HepG2 (cell line): ENCODE measurements around the gene ELAVL2. TPM values are rescaled to one million over a fixed set of nuclear protein-coding genes. Genes with fewer than 3 reads are reported as not detected.

Experiments
- ATAC-seq: fragments of 200-7000 bp; cut with Tn5 transposase; 3 replicates; pipeline ENCODE4 v1.9.1; 2020; ENCODE audit warnings: mild to moderate bottlenecking, moderate library complexity
- BruUV-seq: library from RNA; stranded (reverse); fragments of 400-500 nt; replicated peaks from 2 replicates; lab custom pipeline; 2021; lab: Mats Ljungman, UMichigan
- CTCF ChIA-PET: fragments of 300-600 bp; formaldehyde crosslinking; extraction: SDS; loops from one replicate; lab custom pipeline; 2021; ENCODE audit warnings: low total read pairs, inconsistent platforms, low intra/inter-chr PET ratio; lab: Yijun Ruan, JAX
- POLR2A ChIA-PET: fragments of 350-600 bp; sonication (Branson Sonifier 250); formaldehyde crosslinking; loops from one replicate; lab custom pipeline; 2020; ENCODE audit warnings: antibody characterized with exemption, inconsistent platforms; lab: Yijun Ruan, JAX
- DNase-seq: peaks from one replicate; pipeline ENCODE4 v3.0.0-alpha.2; 2015; ENCODE audit warnings: low spot score
- FAIRE-seq: peaks from 3 replicates; lab custom pipeline; 2011; peaks lifted over from hg19 to GRCh38; lab: Jason Lieb, UNC
- H2AFZ ChIP-seq: one replicate; pipeline ENCODE4 v1.6.1; 2011; ENCODE audit warnings: low read length, inconsistent platforms
- H3K27ac ChIP-seq: fragments of 300-600 bp; 3 replicates; pipeline ENCODE4 v1.8.0; 2011; ENCODE audit warnings: mixed run types, mild to moderate bottlenecking, mixed read lengths, low read length, inconsistent platforms; ENCODE audit not compliant: insufficient read depth; ENCODE audit errors: extremely low read length
- H3K27me3 ChIP-seq, 2 experiments: fragments of 200-600 bp in 1 of 2; 2 replicates in 1 of 2; 3 replicates in 1 of 2; pipeline versions ENCODE4 v1.6.0 to v1.8.0; 2011; ENCODE audit warnings: low read length in 2 of 2, mild to moderate bottlenecking in 2 of 2, moderate library complexity in 2 of 2, inconsistent platforms in 1 of 2; ENCODE audit not compliant: insufficient read depth in 2 of 2, control insufficient read depth in 1 of 2
- H3K36me3 ChIP-seq, 2 experiments: fragments of 200-600 bp in 1 of 2; replicated peaks in 1 of 2; 2 replicates in 1 of 2; 3 replicates in 1 of 2; pipeline versions ENCODE4 v1.5.1 to v1.8.0; 2011; ENCODE audit warnings: low read length in 2 of 2, inconsistent platforms in 1 of 2; ENCODE audit not compliant: insufficient read depth in 2 of 2, control insufficient read depth in 1 of 2
- H3K4me1 ChIP-seq: 2 replicates; pipeline ENCODE4 v1.5.1; 2012; ENCODE audit warnings: low read length, inconsistent platforms; ENCODE audit not compliant: insufficient read depth
- H3K4me2 ChIP-seq: 2 replicates; pipeline ENCODE4 v1.6.0; 2011; ENCODE audit warnings: low read depth, low read length, inconsistent platforms
- H3K4me3 ChIP-seq, 3 experiments: fragments of 200-600 bp in 1 of 3; sonication (generic), shearing (Covaris generic) in 1 of 3; replicated peaks in 1 of 3; 2 replicates each; pipeline ENCODE4 v1.5.1; 2011 to 2016; ENCODE audit warnings: low read length in 3 of 3, inconsistent platforms in 2 of 3, low read depth in 2 of 3, mild to moderate bottlenecking in 2 of 3, control low read depth in 1 of 3, mixed read lengths in 1 of 3; ENCODE audit not compliant: insufficient read depth in 1 of 3
- H3K79me2 ChIP-seq: one replicate; pipeline ENCODE4 v1.6.1; 2011; ENCODE audit warnings: low read length, inconsistent platforms; ENCODE audit not compliant: insufficient read depth
- H3K9ac ChIP-seq: 2 replicates; pipeline ENCODE4 v1.6.0; 2011; ENCODE audit warnings: mild to moderate bottlenecking, low read depth, low read length, inconsistent platforms; ENCODE audit not compliant: insufficient read depth
- H3K9me3 ChIP-seq: 2 replicates; pipeline ENCODE4 v1.5.1; 2012; ENCODE audit warnings: mild to moderate bottlenecking, low read length
- H4K20me1 ChIP-seq: 2 replicates; pipeline ENCODE4 v1.6.0; 2011; ENCODE audit warnings: inconsistent platforms, mild to moderate bottlenecking, low read length, moderate library complexity; ENCODE audit not compliant: insufficient read depth
- ERF ChIP-seq: IDR thresholded peaks from 2 replicates; pipeline ENCODE4 v1.6.1; 2018; ENCODE audit warnings: missing biosample characterization, missing genetic modification reagents
- GLMP ChIP-seq: sonication (generic); formaldehyde crosslinking; IDR thresholded peaks from 2 replicates; pipeline ENCODE4 v1.9.0; 2021; ENCODE audit warnings: missing genetic modification reagents, mild to moderate bottlenecking, borderline replicate concordance
- GMEB2 ChIP-seq: IDR thresholded peaks from 2 replicates; pipeline ENCODE4 v1.6.1; 2016; ENCODE audit warnings: missing biosample characterization, missing genetic modification reagents, low read depth
- MAX ChIP-seq: IDR thresholded peaks from 2 replicates; pipeline ENCODE4 v1.6.1; 2012; ENCODE audit warnings: inconsistent platforms
- PBX2 ChIP-seq: IDR thresholded peaks from 2 replicates; pipeline ENCODE4 v1.6.1; 2016; ENCODE audit warnings: control low read depth
- PCBP1 ChIP-seq: fragments of 200-400 bp; formaldehyde crosslinking; IDR thresholded peaks from 2 replicates; pipeline ENCODE4 v1.6.1; 2017; ENCODE audit warnings: mild to moderate bottlenecking, low read depth, low read length, borderline replicate concordance
- RELA ChIP-seq: sonication (generic); formaldehyde crosslinking; IDR thresholded peaks from 2 replicates; pipeline ENCODE4 v1.4.0; 2020; ENCODE audit warnings: missing genetic modification reagents
- REXO4 ChIP-seq: sonication (generic); formaldehyde crosslinking; IDR thresholded peaks from 2 replicates; pipeline ENCODE4 v1.8.0; 2022; ENCODE audit warnings: missing genetic modification reagents, mild to moderate bottlenecking, borderline replicate concordance
- SIX1 ChIP-seq: sonication (generic); formaldehyde crosslinking; IDR thresholded peaks from 2 replicates; pipeline ENCODE4 v1.4.0; 2020; ENCODE audit warnings: missing genetic modification reagents, borderline replicate concordance
- SMAD9 ChIP-seq: sonication (generic); formaldehyde crosslinking; IDR thresholded peaks from 2 replicates; pipeline ENCODE4 v1.5.1; 2020; ENCODE audit warnings: mild to moderate bottlenecking, missing genetic modification reagents
- ZMYM2 ChIP-seq: sonication (generic); formaldehyde crosslinking; IDR thresholded peaks from 2 replicates; pipeline ENCODE4 v1.8.0; 2022; ENCODE audit warnings: mild to moderate bottlenecking, missing genetic modification reagents
- ZNF558 ChIP-seq: sonication (generic); formaldehyde crosslinking; IDR thresholded peaks from 2 replicates; pipeline ENCODE4 v1.9.0; 2022; ENCODE audit warnings: mild to moderate bottlenecking, missing genetic modification reagents, borderline replicate concordance
- ZNF775 ChIP-seq: sonication (generic); formaldehyde crosslinking; IDR thresholded peaks from 2 replicates; pipeline ENCODE4 v1.4.0; 2020; ENCODE audit warnings: missing genetic modification reagents, mild to moderate bottlenecking, moderate library complexity, borderline replicate concordance
- ZNF777 ChIP-seq: sonication (generic); formaldehyde crosslinking; IDR thresholded peaks from 2 replicates; pipeline ENCODE4 v1.4.0; 2020; ENCODE audit warnings: missing genetic modification reagents
- WGBS: methylation state at CpG from one replicate; pipeline ENCODE4 v1.1.6; 2017; ENCODE audit warnings: low lambda C conversion rate; 5-methylcytosine and 5-hydroxymethylcytosine counted together
- in situ Hi-C: cut with HindIII; loops from 2 replicates; pipeline ENCODE4 v1.10.0; 2017; ENCODE audit warnings: low pct_unique_long_range_greater_than_20kb; ENCODE audit not compliant: extremely low pct_ligation_motif_present
- intact Hi-C: fragments of 100-400 bp; cut with micrococcal nuclease; formaldehyde crosslinking; loops from one replicate; pipeline ENCODE4 v1.10.0; 2022; ENCODE audit not compliant: unreplicated experiment
- polyA plus RNA-seq, 8 experiments: library from polyadenylated mRNA; depleted of rRNA in 3 of 8; stranded (reverse) in 7 of 8; unstranded in 1 of 8; fragments of >200 nt; fragmentation: Illumina TruSeq in 4 of 8; extraction: Trizol in 4 of 8; gene quantifications; 2 replicates each; pipeline versions ENCODE4 v1.2.1 to v1.2.3, GENCODE V29; 2011 to 2016; ENCODE audit warnings: low read depth in 4 of 8, missing spikeins in 1 of 8, mixed read lengths in 1 of 8; ENCODE audit not compliant: insufficient read depth in 1 of 8
- total RNA-seq, 5 experiments: library from RNA; depleted of rRNA; stranded (reverse); fragments of >200 nt; fragmentation: Illumina TruSeq; extraction: Trizol; gene quantifications; 2 replicates each; pipeline ENCODE4 v1.2.3, GENCODE V29; 2016; ENCODE audit warnings: low read depth in 1 of 5

Gene ELAVL2
- total and polyA plus RNA-seq, 2 of the 13 experiments (the other 11 are each of a cell fraction or from before 2014, with no cell fraction given) = not detected

GRCh38 chr9:23686257-23686656 is 139.8 kb downstream of the ELAVL2 start:
- H3K79me2 ChIP-seq = no peaks in the 10 kb centered on the region
- in situ Hi-C loops (no loop called here), intact Hi-C loops (no loop called here)
- 0% methylated on average over 4 of the region's 4 CpGs for WGBS
- no peak for FAIRE-seq
- H4K20me1 ChIP-seq = no peaks in the 10 kb centered on the region
- no peak overlapping the region for H3K4me2 ChIP-seq
- H3K4me1 ChIP-seq = no peaks in the 10 kb centered on the region
- ChIA-PET CTCF (no interaction called here), POLR2A (no interaction called here)
- DNase-seq = no peak
- H2AFZ ChIP-seq = no peak overlapping the region
- no peaks in the 10 kb centered on the region for H3K27me3 ChIP-seq
- H3K27ac ChIP-seq = no peak overlapping the region
- BruUV-seq = no TSS peak
- H3K9ac ChIP-seq = no peak overlapping the region
- no peak for ATAC-seq
- H3K4me3 ChIP-seq = no peak overlapping the region
- no peaks in the 10 kb centered on the region for H3K9me3 ChIP-seq
- no peaks in the 10 kb centered on the region for H3K36me3 ChIP-seq
- no peak for TF ChIP-seq PBX2 (CRISPR knock-in tag)
- no peak for TF ChIP-seq ERF (CRISPR knock-in tag)
- TF ChIP-seq REXO4 (CRISPR knock-in tag) = no peak
- TF ChIP-seq ZNF775 (CRISPR knock-in tag) = no peak
- no peak for TF ChIP-seq SIX1 (CRISPR knock-in tag)
- TF ChIP-seq SMAD9 (CRISPR knock-in tag) = no peak
- no peak for TF ChIP-seq ZMYM2
- TF ChIP-seq RELA = no peak
- TF ChIP-seq ZNF777 (CRISPR knock-in tag) = no peak
- no peak for TF ChIP-seq ZNF558
- no peak for TF ChIP-seq PCBP1
- TF ChIP-seq MAX = no peak
- TF ChIP-seq GMEB2 (CRISPR knock-in tag) = no peak
- no peak for TF ChIP-seq GLMP (CRISPR knock-in tag)
